HPDE6-E6E7 (cell line): ENCODE data around the gene REEP2.
"Not testable (repeated sequence)": the region's sequence is repeated elsewhere in the genome, so short reads cannot be mapped to it uniquely, and the experiment has no call there.

Experiments
- DNase-seq: peaks from one replicate; pipeline ENCODE4 v3.0.0; 2011; ENCODE audit warnings: missing footprints; ENCODE audit errors: extremely low spot score

The REEP2 gene

GRCh38 chr5:138438724-138439476 lies at the start of gene REEP2:
Gene REEP2 (plus strand): TSS chr5:138439057. CDS start chr5:138439209, 152 bp downstream.
- DNase-seq, result peak; percentile 38

GRCh38 chr5:138389332-138389731 lies 49.5 kb upstream of the REEP2 start:
- DNase-seq, result no peak

GRCh38 chr5:138389911-138390310 lies 48.9 kb upstream of the REEP2 start:
- not testable (repeated sequence) for DNase-seq

GRCh38 chr5:138391859-138392386 lies 46.9 kb upstream of the REEP2 start:
- no peak for DNase-seq

- DNase-seq, result no peak
These were observed 36.2 kb upstream of the REEP2 start for GRCh38 chr5:138402640-138403039.

- DNase-seq, result no peak
These were observed 30.8 kb upstream of the REEP2 start for GRCh38 chr5:138408023-138408422.

GRCh38 chr5:138410996-138411640 lies 27.7 kb upstream of the REEP2 start:
- DNase-seq, result not testable (repeated sequence)

- DNase-seq, result no peak
These were observed 20.4 kb upstream of the REEP2 start for GRCh38 chr5:138418444-138418843.

GRCh38 chr5:138425079-138425478 lies 13.8 kb upstream of the REEP2 start:
- DNase-seq, result no peak

GRCh38 chr5:138435943-138436342 lies 2.9 kb upstream of the REEP2 start:
- no peak for DNase-seq

- no peak for DNase-seq
These were observed 694 bp upstream of the REEP2 start for GRCh38 chr5:138438003-138438723.

GRCh38 chr5:138439477-138440158 lies 761 bp downstream of the REEP2 start:
- no peak for DNase-seq

GRCh38 chr5:138440159-138441073 lies 1.6 kb downstream of the REEP2 start:
- DNase-seq, result no peak

- DNase-seq, result no peak
These were observed 2.4 kb downstream of the REEP2 start for GRCh38 chr5:138441221-138441620.

GRCh38 chr5:138444078-138444773 lies 5.4 kb downstream of the REEP2 start:
- DNase-seq, result no peak

- DNase-seq, result no peak
These were observed 6.1 kb downstream of the REEP2 start for GRCh38 chr5:138444774-138445546.

- no peak for DNase-seq
These were observed 6.9 kb downstream of the REEP2 start for GRCh38 chr5:138445547-138446271.

- DNase-seq, result no peak
These were observed 9.2 kb downstream of the REEP2 start for GRCh38 chr5:138448070-138448469.
